ENCODE results near the gene UQCC2. TPM values are rescaled to one million over a fixed set of nuclear protein-coding genes. Genes with fewer than 3 reads are reported as not detected.

UQCC2 gene
- total and polyA plus RNA-seq, 12 donors = 7.4 to 214 (median 72.9) TPM

DNA sequence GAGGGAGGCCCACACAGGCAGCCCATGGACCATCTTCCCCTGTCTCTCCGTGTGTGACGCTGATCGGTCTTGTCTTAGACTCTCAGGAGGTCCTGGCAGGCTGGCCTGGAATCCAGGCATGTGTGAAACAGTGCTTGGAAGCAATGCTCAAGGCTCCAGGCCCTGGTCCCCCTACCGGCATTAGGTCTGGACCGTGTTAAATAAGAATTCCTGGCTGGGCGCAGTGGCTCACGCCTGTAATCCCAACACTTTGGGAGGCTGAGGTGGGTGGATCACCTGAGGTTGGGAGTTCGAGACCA is 22.2 kb upstream of the UQCC2 start:
- intact Hi-C loops (cut with DNase I) = no loop called here
- Histone ChIP-seq H3K9me3 (replicated peaks in 1 of 3) (no peaks in the 10 kb centered on the region), H3K36me3 (replicated peaks in 1 of 2) (no peaks in the 10 kb centered on the region), H3K4me1 (replicated peaks in 1 of 2) (peaks cover 0 to 6% of the 10 kb centered on the region in 2 donors), H3K27ac (no peak overlapping the region), H3K27me3 (peaks cover 10% of the 10 kb centered on the region), H3K4me3 (no peak overlapping the region)
- 85 to 93% (median 88%) methylated on average over 5 to 8 of the region's 8 CpGs for WGBS, 4 donors
- DNase-seq = no peak
- TF ChIP-seq, protein P1, sequence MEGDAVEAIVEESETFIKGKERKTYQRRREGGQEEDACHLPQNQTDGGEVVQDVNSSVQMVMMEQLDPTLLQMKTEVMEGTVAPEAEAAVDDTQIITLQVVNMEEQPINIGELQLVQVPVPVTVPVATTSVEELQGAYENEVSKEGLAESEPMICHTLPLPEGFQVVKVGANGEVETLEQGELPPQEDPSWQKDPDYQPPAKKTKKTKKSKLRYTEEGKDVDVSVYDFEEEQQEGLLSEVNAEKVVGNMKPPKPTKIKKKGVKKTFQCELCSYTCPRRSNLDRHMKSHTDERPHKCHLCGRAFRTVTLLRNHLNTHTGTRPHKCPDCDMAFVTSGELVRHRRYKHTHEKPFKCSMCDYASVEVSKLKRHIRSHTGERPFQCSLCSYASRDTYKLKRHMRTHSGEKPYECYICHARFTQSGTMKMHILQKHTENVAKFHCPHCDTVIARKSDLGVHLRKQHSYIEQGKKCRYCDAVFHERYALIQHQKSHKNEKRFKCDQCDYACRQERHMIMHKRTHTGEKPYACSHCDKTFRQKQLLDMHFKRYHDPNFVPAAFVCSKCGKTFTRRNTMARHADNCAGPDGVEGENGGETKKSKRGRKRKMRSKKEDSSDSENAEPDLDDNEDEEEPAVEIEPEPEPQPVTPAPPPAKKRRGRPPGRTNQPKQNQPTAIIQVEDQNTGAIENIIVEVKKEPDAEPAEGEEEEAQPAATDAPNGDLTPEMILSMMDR (IDR thresholded peaks at IDR 0.05) = no peak
- TF ChIP-seq POLR2A (IDR thresholded peaks at IDR 0.05) = no peak

DNA sequence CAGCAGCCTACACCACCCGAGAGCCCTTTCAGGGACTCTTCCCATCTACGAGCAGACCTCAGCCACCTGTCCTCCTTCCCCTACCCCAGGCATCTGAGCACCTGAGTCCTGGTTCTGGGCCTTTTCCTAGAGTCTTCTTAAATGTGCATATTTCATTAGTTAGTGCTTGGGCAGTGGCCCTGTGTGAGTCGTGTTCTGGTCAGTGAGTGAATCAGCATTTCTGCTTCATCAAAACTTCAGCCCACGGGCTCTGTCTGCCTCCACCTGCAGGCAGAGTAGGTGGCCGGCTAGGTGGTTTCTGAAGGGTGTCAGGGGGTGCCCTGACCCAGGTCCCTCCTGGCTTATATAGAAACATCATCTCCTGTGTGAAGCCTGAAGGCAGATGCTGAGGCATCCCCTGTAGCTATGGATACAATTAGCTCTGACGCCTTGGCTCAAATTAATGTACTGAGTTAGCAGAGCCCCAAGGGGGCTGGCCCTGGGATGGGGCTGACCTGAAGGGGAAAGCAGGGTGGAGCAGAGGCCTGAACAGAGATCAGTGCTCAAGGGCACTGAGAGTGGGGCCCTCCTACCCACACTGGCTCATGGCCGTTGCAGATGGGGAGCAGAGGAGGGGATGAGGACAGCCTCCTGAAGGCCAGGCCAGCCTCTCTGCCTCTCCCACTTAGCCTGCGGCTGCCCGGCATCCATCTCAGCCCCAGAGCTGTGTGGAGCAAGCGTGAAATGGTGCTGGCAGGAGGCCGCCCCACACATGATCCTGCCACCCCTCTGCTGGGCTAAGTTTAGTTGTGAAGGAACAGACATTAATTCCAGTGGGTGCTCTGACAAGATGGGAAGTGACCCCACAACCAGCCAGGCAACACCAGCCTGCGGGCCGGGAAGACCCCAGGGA is 21.6 kb upstream of the UQCC2 start:
- no peak for TF ChIP-seq POLR2A (IDR thresholded peaks at IDR 0.05)
- TF ChIP-seq, protein P1 (IDR thresholded peaks at IDR 0.05) = no peak
- peaks cover 0 to 6% of the 10 kb centered on the region in 2 donors for H3K4me1 ChIP-seq (replicated peaks in 1 of 2)
- 72 to 89% (median 76%) methylated on average over 10 to 13 of the region's 13 CpGs for WGBS, 4 donors
- DNase-seq = no peak
- H3K27ac ChIP-seq = no peak overlapping the region
- no peaks in the 10 kb centered on the region for H3K36me3 ChIP-seq (replicated peaks in 1 of 2)
- peaks cover 10% of the 10 kb centered on the region for H3K27me3 ChIP-seq
- intact Hi-C loops (cut with DNase I) = no loop called here
- H3K4me3 ChIP-seq = no peak overlapping the region
- no peaks in the 10 kb centered on the region for H3K9me3 ChIP-seq (replicated peaks in 1 of 3)

DNA sequence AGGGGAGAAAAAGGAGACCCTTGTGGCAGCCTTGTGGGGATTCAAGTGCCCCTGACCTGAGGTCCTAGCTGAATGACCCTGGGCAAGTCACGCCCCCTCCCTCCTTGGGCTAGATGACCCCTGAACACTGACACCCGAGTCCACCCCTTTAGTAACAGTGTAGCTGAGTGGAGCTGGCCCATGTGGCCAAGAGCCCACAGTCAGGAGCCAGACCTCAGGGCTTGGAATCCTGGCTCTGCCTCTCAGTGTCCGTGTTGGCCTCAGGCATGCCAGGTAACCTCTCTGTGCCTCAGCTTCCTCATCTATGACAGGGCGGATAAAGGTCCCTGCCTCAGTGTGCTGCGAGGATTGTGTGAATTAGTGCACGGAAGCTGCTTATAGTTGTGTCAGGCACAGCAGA is 20.9 kb upstream of the UQCC2 start:
- peaks cover 10% of the 10 kb centered on the region for H3K27me3 ChIP-seq
- 77 to 100% (median 86%) methylated on average over 2 to 6 of the region's 6 CpGs for WGBS, 4 donors
- no peak overlapping the region for H3K27ac ChIP-seq
- no peak overlapping the region for H3K4me3 ChIP-seq
- no peak for DNase-seq
- peaks cover 0 to 4% of the 10 kb centered on the region in 2 donors for H3K4me1 ChIP-seq (replicated peaks in 1 of 2)
- no peaks in the 10 kb centered on the region for H3K36me3 ChIP-seq (replicated peaks in 1 of 2)
- no peaks in the 10 kb centered on the region for H3K9me3 ChIP-seq (replicated peaks in 1 of 3)
- intact Hi-C loops (cut with DNase I) = no loop called here
- TF ChIP-seq, protein P1 (IDR thresholded peaks at IDR 0.05) = no peak
- TF ChIP-seq POLR2A (IDR thresholded peaks at IDR 0.05) = no peak

DNA sequence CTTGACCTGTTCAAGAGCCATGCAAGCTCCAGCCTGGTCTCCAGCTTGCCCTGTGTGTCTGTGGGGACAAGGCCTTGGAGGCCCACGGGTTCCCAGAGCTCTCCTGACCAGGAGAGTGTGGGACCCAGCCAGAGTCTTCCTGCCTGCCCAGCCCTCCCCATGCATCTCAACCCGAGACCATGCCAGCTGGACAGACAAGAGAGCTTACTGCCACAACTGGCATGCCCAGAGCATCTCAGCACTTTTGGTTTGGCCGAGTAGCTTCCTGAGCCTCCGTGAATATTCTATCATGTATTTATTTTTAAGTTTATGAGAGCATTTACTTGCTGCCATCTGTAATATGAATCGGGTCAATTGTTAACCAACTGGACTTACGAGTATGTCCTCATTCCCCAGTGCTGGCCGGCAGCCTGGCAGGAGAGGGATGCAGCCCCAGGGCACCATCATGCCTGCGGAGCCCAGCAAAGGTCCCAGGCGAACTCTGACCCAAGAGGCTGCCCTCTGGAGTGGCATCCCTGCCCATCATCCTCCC is 20.3 kb upstream of the UQCC2 start:
- TF ChIP-seq, protein P1 (IDR thresholded peaks at IDR 0.05) = no peak
- TF ChIP-seq POLR2A (IDR thresholded peaks at IDR 0.05) = no peak
- Histone ChIP-seq H3K27ac (no peak overlapping the region), H3K4me3 (no peak overlapping the region), H3K27me3 (peaks cover 10% of the 10 kb centered on the region), H3K4me1 (replicated peaks in 1 of 2) (no peaks in the 10 kb centered on the region), H3K36me3 (replicated peaks in 1 of 2) (no peaks in the 10 kb centered on the region), H3K9me3 (replicated peaks in 1 of 3) (no peaks in the 10 kb centered on the region)
- 89 to 95% (median 91%) methylated on average over 4 to 9 of the region's 9 CpGs for WGBS, 4 donors
- DNase-seq = no peak
- intact Hi-C loops (cut with DNase I) = no loop called here
